GM18517 (cell line): ENCODE data around the gene GSS.

ENCODE experiments used
- ATAC-seq: cut with Tn5 transposase; IDR thresholded peaks from one replicate; pipeline ENCODE4 v1.9.1; 2021; ENCODE audit warnings: mild to moderate bottlenecking, moderate library complexity; ENCODE audit not compliant: unreplicated experiment

The GSS gene

GRCh38 chr20:34978092-34978744 is 22.6 kb upstream of the GSS start:
- no peak for ATAC-seq

DNA sequence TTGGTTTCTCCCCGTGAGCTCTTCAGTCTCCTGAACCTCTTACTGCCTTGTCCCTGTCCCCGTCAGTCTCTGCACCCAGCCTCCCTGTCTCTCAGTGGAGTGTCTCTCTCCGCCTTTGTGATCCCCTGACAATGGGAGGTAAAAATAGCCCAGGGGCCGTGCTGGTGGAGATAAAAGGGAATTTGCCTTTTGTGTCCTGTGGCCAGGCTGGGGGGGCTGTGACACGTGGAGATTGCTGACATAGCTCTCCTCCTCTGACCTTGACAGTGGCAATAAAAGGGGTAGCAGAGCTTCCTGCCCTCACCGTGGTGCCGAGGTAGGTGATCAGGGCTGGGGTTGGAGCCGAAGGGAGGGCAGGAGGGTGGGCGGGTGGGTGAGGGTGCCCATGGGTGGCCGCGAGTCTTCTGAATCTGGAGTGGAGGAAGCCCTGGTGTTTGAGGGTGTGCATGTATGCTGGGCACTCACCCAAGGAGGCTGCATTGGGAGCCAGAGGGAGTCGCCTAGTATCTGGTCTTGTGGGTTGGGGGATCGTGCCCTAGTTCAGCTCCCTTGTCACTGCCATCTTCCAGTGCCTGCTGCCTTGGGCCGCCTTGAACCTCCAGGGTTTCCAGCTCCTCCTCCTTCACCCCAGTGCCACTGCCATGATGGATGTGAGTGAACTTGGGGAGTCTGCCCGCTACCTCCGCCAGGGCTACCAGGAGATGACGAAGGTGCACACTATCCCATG is 21.9 kb upstream of the GSS start:
- ATAC-seq = no peak

DNA sequence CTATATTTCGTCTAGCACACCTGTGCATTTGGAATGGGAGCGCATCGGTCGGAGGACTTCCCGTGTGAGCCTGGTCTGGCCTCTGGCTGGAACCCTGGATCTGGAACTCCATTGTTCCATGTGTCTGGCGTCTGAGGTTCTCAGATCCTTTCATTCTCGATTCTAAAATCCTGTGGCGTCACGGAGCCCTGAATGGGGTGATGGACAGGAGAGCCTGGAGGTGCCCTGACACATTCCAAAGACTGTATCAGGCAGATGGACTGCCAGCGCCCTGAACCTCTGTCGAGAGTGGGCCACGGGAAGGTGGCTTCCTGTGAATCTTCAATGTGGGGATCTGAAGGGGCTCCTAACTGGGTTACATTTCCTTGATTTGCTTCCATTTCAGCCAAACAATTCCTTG is 20.7 kb upstream of the GSS start:
- no peak for ATAC-seq

DNA sequence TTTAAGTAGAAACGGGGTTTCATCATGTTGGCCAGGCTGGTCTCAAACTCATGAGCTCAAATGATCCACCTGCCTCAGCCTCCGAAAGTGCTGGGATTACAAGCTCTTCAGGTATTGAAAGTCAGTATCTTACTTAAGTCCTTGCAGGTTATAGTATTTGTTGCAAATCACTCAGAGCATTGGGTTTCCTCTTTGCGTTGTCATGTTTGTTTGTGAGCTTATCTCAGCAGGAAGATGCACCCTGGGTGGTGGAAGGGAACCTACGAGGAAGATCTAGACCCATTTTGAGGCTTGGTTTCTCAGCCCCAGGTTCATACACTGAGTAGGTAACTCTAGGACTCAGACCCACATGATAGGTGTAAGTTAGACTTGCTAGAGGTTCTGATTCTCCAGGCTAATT is 18.6 kb upstream of the GSS start:
- ATAC-seq = no peak

DNA sequence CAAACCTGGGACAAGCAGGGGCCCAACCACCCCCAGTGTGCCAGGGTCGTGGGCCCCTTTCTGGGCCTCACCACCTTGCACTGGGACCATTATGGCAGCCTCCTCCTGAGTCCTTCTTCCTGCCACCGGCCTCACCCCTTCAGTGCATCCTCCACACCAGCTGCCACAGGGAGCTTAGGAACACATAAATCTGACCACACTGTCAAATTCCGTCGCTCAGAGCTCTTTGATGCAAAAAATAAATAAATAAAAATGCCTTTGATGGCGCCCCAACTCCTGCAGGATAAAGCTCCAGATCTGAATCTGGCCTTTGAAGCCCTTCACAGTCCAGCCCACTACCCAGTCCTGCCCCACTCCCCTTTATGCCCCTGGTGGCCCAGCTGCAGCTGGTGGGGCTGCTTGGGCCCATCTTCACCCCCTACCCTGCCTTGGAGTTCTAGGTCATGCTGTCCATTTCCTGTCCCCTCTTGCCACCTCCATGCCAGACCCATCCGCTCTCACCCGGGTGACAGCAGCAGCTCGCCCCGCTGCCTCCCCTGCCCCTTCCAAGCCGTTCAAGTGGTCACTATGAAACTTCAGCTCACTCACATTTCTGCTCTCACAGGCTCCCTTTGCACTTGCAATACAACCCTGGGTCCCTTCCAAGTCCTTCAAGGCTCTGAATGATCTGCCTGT is 16.1 kb upstream of the GSS start:
- ATAC-seq = no peak

GRCh38 chr20:34970846-34971560 is 15.4 kb upstream of the GSS start:
- ATAC-seq = no peak

GRCh38 chr20:34970193-34970840 is 14.7 kb upstream of the GSS start:
- ATAC-seq = no peak

DNA sequence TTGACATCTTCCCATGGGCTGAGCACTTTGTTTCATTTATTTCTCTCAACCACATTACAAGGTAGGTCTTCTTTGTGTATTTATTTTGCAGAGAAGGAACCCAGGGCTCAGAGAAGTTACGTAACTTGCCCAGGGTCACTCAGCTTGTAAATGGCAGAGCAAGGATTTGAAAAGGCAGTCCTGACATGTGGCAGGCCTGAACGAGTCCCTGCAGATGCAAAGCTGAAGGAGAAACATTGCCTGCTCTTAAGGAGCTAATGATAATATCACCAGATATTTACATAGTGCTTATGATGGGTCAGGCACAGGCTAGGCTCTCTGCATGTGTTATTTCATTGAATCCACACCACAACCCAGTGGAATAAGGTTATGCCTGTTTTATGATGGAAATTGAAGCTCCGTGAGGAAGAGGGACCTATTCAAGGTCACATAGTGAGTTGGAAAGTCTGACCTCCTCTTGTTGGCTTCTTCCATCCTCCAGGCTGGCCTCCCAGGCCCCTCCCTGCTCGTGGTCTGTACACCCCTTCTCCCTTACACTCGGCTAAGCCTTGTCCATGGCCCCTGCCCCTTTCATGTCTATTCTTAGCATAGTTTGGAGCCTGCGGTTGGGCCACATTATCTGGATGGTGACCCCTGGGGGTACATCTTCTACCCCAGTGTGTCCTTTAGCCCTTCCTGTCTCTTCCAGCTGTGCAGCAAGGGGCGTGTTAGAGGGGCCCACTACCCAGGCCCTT is 12.6 kb upstream of the GSS start:
- ATAC-seq = no peak

- no peak for ATAC-seq
Observed at GRCh38 chr20:34967421-34967820, 11.8 kb upstream of the GSS start.

DNA sequence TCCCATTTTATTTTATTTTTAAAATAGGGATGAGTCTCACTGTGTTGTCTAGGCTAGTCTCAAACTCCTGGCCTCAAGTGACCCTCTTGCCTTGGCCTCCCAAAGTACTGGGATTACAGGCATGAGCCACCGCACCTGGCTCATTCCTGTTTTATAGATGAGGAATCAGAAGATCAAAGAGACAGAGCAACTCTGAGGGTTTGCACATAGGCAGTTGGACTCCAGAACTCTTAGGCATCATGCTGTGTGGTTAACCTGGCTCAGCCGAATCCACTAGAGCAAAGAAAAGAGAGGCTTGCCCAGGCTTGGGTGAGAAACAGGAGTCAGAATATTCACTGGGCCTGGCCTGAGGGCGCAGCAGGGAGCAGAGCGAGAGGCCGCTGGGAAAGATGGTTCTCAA is 9.4 kb upstream of the GSS start:
- ATAC-seq = no peak

- no peak for ATAC-seq
Observed at GRCh38 chr20:34964486-34964885, 8.9 kb upstream of the GSS start.

- ATAC-seq = no peak
Observed at GRCh38 chr20:34956751-34957472, 1.3 kb upstream of the GSS start.

DNA sequence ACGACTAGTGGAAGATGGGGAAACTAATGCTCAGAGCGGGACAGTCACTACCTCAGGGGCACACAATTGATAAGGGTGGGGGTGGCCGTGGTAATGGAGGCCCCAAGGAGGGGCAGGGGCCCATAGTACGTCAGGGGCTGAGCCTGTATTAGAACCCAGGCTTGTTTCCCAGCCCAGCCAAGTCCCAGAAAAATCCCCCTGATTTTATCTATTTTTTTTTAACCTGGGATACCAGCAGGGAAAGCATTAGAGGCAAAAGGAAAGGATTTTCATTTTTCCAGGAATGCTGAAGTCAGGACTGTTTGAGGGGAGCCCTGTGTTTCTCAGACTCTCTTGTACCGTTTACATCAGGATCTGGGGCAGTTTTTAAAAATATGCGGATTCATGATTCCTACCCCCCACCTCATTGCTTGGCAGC is 444 bp upstream of the GSS start:
- ATAC-seq = no peak

- ATAC-seq = no peak
Observed at GRCh38 chr20:34954904-34955230, 739 bp downstream of the GSS start.

DNA sequence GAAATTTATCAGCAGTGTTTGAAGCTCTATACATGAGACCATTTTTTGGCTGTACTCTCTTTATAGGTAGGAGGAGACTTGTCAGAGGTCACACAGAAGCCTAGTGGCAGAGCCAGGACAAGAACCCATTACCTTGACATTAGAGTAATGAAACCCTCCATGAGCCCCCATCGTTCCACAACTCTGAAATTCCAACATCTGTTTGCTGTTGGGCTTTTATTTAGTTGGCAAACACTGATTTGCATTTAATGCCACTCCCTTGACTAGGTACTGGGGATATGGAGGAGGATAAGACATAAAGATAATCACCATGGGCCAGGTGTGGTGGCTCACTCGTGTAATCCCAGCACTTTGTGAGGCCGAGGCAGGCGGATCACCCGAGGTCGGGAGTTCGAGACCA is 1.6 kb downstream of the GSS start:
- no peak for ATAC-seq

DNA sequence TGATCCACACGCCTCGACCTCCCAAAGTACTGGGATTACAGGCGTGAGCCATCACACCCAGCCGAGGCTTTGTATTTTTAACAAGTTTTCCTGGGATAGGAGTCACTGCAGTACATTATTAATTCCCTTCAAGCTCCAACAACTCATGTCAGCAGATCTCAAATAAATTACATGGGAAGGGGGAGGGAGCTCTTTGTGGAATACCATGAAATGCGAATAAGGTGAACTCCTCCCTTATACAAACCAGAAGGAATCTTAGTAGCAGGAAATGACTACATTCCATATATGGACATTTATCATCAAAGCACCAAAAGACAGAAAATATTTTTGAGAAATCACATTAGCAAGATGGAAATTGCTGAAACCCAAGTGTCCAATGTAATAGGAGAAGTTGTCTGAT is 2.9 kb downstream of the GSS start:
- no peak for ATAC-seq

DNA sequence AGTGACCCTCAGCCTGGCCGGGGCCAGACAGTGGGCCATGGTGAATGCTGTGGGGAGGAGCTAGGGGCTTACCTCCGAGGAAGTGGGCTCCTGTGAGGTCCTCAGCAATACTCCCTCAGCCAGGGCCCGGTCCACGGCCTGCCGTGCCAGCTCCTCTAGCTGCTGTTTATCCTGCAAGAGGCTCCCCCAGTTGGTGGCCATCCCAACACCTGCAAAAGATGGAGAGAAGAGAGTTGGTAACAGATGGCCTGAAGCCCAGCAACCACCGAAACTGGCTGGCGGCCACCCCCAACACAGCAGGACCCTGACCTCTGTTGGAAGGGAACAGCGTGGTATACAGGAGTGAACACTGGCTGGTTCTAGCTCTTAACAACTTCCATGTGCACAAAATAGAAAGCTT is 4.0 kb downstream of the GSS start:
- ATAC-seq = no peak

- no peak for ATAC-seq
Observed at GRCh38 chr20:34951252-34951651, 4.4 kb downstream of the GSS start.

GRCh38 chr20:34949120-34949519 is 6.5 kb downstream of the GSS start:
- ATAC-seq = no peak

GRCh38 chr20:34948030-34948429 is 7.6 kb downstream of the GSS start:
- ATAC-seq = no peak
